Measurements from ENCODE around the gene SRRM2.

- TF ChIP-seq CTCF (IDR thresholded peaks at IDR 0.05) (no peak), ZFX (IDR thresholded peaks at IDR 0.05; ENCODE audit: borderline replicate concordance) (no peak)
Observed at GRCh38 chr16:2724816-2725348, 27.6 kb upstream of the SRRM2 start.
